Muscle of arm (tissue), 14 donors: ENCODE measurements around the gene OBI1. TPM values are rescaled to one million over a fixed set of nuclear protein-coding genes. Genes with fewer than 3 reads are reported as not detected.

Source experiments
- DNase-seq: peaks from one replicate; pipeline ENCODE4 v3.0.0-alpha.2; 2013
- long read RNA-seq, 11 donors: transcript quantifications; one replicate each; lab custom pipeline, GENCODE V29; 2026
- polyA plus RNA-seq, 12 donors: library from polyadenylated mRNA; unstranded; fragments of 120-200 nt; gene quantifications; one replicate each; pipeline ENCODE4 v1.2.1, GENCODE V29; 2013; ENCODE audit not compliant: insufficient read length in 12 of 12

The OBI1 gene, protein sequence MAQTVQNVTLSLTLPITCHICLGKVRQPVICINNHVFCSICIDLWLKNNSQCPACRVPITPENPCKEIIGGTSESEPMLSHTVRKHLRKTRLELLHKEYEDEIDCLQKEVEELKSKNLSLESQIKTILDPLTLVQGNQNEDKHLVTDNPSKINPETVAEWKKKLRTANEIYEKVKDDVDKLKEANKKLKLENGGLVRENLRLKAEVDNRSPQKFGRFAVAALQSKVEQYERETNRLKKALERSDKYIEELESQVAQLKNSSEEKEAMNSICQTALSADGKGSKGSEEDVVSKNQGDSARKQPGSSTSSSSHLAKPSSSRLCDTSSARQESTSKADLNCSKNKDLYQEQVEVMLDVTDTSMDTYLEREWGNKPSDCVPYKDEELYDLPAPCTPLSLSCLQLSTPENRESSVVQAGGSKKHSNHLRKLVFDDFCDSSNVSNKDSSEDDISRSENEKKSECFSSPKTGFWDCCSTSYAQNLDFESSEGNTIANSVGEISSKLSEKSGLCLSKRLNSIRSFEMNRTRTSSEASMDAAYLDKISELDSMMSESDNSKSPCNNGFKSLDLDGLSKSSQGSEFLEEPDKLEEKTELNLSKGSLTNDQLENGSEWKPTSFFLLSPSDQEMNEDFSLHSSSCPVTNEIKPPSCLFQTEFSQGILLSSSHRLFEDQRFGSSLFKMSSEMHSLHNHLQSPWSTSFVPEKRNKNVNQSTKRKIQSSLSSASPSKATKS
- polyA plus RNA-seq, result 10 to 100 TPM in 11 of 12 donors, not detected in 1; 12.7 to 24.3 (median 17.8) TPM
- long read RNA-seq, donor 1, partial matches to known transcripts, result 0 of 3 reads
- long read RNA-seq, donor 1, other reads (novel, unspliced or antisense), result 0 of 3 reads
- long read RNA-seq, donor 2, transcript RNF219-201 (6 exons, 3,529 nt), result major isoform, 7 of 7 reads
- long read RNA-seq, donor 2, partial matches to known transcripts, result 0 of 7 reads
- long read RNA-seq, donor 2, other reads (novel, unspliced or antisense), result 0 of 7 reads
- long read RNA-seq, donor 3, partial matches to known transcripts, result 0 of 4 reads
- long read RNA-seq, donor 3, other reads (novel, unspliced or antisense), result 0 of 4 reads
- long read RNA-seq, donor 4, partial matches to known transcripts, result 0 of 2 reads
- long read RNA-seq, donor 4, other reads (novel, unspliced or antisense), result 0 of 2 reads
- long read RNA-seq, donor 5, transcript RNF219-201 (6 exons, 3,529 nt), result major isoform, 6 of 6 reads
- long read RNA-seq, donor 5, partial matches to known transcripts, result 0 of 6 reads
- long read RNA-seq, donor 5, other reads (novel, unspliced or antisense), result 0 of 6 reads
- long read RNA-seq, donor 6, partial matches to known transcripts, result 0 of 1 reads
- long read RNA-seq, donor 6, other reads (novel, unspliced or antisense), result 0 of 1 reads
- long read RNA-seq, donor 7, partial matches to known transcripts, result 0 of 2 reads
- long read RNA-seq, donor 7, other reads (novel, unspliced or antisense), result 0 of 2 reads
- long read RNA-seq, donor 8, transcript RNF219-201 (6 exons, 3,529 nt), result major isoform, 5 of 5 reads
- long read RNA-seq, donor 8, partial matches to known transcripts, result 0 of 5 reads
- long read RNA-seq, donor 8, other reads (novel, unspliced or antisense), result 0 of 5 reads
- long read RNA-seq, donor 9, result 0 reads
- long read RNA-seq, donor 10, partial matches to known transcripts, result 0 of 2 reads
- long read RNA-seq, donor 10, other reads (novel, unspliced or antisense), result 0 of 2 reads
- long read RNA-seq, donor 11, transcript RNF219-201 (6 exons, 3,529 nt), result major isoform, 5 of 5 reads
- long read RNA-seq, donor 11, partial matches to known transcripts, result 0 of 5 reads
- long read RNA-seq, donor 11, other reads (novel, unspliced or antisense), result 0 of 5 reads

DNA sequence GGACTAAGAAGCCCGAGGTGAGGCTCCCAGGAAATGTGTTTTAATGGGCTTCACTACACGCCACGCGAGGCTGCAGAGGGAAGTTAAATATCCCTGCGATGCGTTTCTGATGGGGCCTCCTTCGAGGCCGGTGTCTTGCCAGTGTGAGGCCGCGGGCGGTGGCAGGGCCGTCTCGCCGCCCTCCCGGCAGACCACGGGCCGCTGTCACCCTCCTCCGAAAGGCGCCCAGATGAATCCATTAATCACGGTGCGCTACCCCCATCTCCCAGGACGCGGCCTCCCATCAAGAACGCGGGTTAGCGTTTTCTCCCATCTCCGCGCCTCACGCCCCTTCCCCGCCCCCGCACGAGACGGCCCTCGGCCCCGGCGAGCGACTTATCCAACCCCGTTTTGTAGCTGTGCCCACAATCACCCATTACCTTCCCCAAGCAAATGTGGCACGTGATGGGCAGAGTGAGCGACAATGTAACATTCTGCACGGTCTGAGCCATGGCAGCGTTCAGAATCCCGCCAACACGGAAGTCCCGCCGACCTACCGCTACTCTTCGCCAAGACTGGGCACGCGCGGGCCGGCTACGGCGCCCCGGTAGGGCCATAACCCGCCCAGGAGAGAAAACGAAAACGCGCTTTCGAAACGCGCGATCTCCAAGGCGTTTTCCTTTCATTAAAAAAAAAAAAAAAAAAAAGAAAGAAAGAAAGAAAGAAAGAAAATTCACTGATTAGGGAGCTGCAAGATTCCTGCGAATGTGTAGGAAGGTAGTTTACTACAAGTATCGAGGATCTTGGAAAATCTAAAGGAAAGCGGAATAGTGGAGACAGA is at the start of gene OBI1:
Gene OBI1, minus strand, starts transcription at position 526 of the 820 bp plus-strand sequence. Its CDS starts 35 bp downstream, at position 491.
- peak; percentile 94 for DNase-seq

DNA sequence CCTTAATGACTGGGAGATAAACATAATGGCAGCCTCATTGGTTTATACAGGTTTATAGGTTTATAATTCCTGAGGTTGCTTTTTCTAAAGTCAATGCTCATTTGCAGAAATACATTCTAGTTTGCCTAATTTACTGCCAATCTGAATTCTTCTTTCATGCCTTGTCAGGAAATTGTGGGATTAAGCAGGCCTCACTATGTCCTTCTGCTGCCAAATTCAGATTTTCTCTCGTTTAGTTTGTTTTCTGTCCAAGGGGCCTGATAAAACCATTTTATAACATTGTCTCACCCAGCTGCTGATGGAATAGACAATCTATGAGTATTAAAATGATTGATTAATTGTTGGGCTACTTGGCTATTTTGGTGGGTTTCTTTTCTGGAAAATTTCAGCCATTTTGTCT is 42.4 kb upstream of the OBI1 start:
- no peak for DNase-seq

DNA sequence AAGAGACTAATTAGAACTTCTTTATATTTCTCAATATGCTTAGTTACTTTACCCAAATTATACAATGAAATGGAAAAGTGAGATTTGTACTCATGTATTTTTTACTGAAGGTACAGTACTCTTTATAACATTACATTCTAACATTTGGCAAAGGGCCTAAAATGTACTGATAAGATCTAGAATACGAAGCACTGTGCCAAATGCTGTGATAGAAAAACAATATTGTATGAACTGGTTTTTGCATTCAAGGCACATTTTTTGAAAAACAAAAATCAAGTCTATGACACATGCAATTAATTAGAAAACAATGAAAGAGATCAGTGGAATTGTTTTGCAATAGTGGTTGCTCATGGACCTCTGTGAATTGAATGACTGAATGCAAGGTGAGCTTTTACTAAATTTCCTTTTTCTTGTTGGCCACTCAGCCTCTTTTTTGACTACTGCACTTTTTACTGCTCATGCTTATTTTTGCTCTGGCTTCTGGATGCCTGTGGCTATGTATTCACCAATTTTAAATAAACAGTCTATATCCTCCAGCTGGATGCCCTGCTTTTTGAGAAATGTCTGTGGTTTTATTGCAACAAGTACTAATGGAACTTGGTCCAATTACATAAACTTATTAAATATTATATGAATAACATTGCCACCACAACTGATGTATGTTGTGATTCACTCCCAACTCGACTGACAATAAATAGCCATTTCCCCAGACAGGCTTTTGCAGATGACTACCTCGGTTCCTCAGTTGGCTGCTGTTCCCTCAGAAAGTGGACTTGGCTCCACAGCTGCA is 41.4 kb upstream of the OBI1 start:
- DNase-seq, result no peak

DNA sequence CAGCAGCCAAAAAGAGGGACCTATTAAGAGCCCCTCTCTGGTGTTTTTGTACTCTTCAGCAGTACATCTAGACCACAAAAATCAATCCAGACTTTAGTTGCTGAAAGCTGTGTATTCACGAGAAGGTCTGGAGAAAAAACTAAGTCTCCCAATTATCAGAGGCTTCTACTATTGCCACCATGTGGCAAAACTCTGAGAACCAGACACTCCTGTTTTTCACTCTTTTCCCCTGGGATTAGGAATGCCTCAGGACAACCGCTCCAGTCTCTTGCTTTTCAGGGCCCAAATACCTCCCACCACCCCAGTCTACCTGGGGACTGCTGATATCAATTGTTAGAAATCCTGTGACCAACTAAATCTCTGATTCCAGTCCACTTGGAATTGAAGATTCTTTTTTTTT is 30.1 kb upstream of the OBI1 start:
- DNase-seq, result no peak

DNA sequence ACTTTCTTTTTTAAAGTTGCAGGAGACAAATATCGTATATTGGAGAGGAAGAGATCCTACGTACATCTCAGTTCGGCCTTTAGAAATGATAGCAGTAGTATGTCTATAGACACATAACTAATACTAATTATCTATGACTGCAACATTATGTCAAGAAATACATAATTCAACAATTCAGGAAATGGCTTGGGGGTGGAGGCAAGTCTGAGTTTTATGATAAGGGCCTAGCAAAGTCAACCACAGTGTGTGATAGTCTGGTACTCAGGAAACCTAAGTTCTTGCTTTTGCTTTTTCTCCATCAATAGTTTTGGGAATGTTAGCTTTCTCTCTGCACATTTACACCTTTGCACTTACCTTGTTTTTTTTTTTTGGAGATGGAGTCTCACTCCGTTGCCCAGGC is 27.5 kb upstream of the OBI1 start:
- no peak for DNase-seq

DNA sequence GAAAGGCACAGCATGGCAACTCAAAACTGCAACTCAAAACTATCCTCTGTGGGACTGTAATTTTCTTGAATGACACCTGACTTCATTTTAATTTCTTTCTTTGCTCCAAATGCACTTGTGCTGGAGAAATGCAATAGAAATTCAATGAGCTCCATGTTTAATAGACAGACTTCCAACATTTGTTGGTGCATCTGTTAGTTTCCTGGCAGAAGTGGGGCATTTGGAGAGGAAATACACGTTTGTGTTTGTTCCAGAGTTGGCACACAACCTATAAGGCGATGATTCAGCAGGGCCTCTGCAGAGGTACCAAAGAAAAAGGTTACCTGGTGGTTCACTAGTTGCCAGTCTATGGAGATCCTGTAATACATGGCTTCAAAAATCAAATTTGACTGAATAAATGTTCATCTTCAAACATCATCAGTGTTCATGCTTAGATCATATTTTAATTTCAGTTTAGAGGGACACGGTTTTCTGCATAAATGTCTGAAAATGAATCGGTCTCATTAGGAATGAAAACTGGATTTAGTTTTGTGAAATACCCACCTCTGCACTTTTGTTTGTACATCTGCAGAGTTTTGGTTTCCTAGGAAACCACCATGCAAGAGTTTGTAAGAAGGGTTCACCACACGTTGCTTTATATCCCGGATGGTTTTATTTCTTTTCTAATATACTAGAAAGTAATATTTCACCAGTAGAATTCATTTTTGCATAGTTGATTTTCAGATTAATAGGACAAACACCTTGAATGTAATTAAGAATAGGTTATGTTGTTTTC is 21.8 kb upstream of the OBI1 start:
- DNase-seq, result no peak

DNA sequence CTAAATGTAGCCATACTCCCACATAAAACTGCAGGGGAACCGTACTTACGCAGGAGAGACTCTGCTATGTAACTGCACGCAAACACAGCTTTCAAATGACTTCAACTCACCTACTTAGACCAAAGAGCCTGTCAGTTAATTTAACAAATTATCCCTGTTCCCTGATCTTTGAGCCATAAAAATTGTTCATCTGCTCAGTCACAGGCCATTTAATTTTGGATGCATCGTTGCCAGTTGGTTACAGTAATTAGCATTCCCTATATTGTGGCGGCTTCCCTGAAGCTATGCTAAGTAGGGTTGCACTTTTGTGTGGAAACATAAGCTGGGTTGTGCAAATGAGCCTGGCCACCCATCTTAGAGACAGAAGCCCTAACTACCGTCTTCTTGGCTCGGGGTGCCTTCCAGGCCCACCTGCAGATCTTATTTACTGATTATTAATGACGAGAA is 21.2 kb upstream of the OBI1 start:
- no peak for DNase-seq

DNA sequence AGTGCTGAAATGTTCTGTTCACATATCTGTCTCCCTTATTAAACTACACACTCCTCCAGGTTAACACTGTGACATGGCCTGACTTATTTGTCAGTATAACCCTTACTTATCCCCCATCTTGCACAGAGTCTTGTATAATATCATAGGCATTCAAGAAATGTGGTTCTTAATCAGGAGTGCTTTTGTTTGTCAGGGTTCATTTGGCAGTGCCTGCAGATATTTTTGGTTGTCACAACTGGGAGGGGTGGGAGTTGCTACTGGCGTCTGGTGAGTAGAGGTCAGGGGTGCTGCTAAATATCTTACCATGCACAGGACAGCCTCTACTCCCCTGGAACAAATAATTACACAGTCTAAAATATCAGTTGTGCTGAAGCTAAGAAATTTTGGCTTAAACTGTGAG is 20.4 kb upstream of the OBI1 start:
- DNase-seq, result no peak

DNA sequence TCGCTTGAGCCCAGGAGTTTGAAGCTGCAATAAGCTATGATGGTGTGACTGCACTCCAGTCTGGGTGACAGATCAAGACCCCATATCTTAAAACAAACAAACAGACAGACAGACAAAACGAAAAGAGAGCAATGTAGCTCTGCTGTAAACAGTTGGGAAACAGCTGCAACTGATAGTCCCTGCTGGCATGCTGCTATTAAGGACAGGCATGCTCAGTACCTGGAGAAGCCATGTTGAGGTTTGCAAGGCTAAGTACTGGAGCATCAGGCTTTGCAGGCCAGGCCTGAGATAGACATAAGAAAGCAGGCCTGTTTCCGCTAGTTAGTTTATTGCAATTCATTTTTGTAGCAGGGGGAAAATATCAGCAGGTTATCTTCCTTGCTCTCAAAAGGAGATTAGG is 16.2 kb upstream of the OBI1 start:
- no peak for DNase-seq

DNA sequence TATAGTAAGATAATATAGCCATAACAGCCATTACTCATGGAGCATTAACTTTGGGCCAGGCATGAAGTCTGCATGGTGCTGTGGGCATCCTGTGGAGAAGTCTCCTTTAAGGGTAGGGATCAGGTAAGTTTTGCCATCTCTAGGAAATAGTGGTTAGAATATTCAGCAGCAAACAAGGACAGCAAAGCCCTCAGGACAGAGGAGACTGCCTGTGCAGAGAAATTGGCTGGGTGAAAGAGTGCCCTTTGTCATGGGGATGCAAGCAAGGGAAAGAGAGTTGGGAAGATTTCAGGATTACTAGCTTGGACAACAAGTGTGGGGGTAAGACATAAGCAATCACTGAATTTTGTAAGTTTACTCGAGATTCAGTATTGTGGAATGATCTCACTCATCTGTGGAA is 15.7 kb upstream of the OBI1 start:
- no peak for DNase-seq

DNA sequence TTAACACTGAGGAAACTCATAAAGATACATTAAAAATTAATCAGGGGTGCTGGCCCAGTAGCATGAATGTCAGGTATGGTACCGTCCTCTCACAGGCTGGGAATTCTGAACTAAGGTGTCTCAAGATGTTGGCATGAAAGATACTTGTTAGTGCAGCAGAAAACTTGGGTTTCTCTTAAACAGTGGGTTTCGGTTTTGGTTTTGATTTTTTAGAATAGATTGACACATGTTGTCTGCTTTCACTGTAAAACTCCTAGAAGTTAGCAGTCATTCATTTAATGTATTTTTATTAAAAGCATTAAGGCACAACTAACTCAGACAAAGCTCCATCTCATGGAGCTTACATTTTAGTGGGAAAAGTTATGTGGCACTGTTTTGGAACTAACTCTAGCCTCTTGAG is 3.5 kb upstream of the OBI1 start:
- no peak for DNase-seq

DNA sequence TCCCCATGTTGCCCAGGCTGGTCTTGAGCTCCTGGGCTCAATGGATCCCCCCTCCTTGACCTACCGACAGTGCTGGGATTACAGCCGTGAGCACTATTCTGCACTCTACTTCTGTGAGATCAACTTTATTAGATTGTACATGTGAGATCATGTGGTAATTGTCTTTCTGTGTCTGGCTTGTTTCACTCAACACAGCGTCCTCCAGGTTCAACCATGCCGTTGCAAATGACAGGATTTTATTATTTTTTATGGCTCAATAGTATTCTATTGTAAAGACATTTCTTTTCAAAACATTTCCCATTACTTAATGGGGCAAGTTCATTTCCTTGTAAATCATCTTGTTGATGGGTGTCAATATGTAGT is 1.5 kb upstream of the OBI1 start:
- DNase-seq, result no peak

DNA sequence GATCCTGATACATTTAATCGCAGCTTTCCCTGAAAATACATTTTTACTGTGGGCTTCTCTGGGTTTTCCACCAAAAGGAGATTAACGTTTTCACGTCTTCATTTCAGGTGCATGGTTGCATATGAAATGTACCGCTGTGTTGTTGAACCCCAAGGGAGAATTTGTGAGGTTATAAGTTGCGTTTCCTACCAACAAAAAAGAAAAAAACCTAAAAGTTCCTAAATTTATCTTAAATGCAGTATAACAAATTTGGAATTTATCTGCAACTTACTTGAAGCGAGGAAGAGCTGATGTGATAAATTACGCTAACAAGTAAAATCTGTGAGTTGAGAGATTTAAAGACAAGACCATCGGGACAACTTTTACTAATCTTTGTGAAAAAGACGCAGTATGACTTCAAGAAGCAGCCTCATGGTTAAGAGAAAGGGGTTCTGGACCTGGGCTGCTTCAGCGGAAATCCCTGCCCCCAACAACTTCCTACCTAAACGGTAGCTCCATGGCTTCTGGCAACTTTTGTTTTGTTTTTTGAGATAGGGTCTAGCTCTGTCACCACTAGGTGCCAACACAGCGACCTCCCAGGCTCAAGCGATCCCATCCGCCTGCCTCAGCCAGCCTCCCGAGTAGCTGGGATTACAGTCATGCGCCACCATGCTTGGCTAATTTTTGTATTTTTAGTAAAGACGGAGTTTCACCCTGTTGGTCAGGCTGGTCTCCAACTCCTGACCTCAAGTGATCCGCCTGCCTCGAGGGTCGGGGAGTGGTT is 958 bp upstream of the OBI1 start:
- DNase-seq, result peak; percentile 24

DNA sequence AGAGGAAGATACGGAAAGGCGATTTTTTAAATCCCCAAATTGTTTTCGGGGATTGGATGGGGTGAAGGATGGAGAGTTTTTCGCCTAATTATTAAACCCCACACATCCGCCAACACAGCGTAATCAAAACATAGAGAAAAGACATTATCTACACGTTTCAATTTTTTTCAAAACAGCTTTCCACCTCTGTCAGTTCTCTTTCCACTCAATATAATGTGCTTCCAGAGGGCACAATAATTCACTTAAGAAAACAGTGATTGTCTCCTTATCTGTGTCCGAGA is 435 bp upstream of the OBI1 start:
- DNase-seq, result no peak

DNA sequence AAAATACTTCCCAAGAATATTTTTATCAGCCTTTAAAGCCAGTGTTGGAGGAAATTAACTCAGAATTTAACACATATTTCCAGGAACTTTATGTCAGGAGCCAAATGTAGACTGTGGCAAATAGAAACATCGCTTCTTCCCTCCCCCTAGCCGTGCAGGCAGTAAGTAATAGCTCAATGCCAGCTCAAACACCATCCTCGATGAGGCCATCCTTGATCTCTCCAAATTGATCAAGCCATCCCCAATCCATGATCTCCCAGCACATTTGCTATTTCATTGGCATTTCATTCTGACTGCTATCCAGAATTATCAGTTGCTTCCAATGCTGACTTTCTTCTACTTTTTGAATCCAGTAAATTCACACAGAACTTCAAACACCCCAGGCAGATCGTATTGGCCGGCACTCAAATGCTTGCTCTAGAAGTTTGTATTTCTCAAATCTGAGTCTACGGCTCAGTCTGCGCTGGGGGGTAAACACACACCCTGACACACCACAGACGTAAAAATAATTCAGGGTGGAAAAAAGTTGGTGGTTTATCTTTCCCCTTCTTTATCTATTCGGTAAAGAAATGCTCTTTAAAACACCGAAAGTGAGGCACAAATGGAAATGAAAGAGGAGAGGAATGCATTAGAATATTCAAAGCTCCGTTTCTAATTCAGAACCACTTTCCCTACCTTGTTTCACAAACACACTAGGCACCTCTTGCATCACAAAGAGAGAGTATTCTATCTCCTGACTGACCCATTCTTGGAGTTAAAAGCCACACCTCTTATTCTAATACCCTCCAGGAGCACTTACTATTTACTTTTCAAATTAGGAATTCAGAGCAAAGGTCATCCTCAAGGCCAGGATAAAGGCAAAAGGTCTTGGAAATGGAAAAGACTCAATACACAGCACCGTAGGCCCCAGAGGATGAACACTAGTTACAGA is 991 bp downstream of the OBI1 start:
- DNase-seq, result peak; percentile 11

DNA sequence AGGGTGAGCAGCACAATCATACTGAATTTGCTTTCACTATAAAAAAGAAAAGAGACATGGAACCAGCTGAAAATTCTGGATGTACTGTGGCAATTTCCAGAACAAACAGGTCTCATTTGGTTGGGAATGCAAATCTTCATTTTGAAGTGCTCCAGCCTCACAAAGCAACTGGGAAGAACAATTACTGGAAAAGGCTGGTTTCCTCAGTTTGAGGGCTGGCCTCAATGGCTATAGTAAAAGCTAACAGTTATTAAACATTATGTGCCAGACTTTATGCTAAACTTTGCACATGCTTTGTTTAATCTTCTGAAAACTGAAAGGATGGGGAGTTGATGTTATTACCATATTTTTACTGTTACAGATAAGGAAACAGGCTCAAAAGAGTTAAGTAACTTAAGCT is 3.0 kb downstream of the OBI1 start:
- no peak for DNase-seq

DNA sequence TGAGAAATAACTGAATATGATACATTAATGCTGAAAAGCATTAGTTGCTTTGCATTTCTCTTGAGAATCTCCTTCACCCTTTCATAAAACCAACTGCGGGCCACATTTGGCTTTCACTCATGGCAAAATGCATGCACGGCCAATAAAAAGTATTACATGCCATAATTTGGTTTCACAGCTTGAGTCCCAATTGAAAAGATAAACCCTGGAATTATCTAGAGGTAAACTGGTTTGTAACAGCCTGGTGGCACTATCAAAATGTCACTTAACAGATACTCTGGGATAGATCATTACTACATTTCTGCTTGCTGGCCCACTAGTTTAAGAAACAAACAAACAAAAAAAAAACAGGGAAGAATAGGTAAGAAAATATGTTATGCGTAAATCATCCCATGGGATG is 3.9 kb downstream of the OBI1 start:
- DNase-seq, result no peak
